DMS114 treated with DMSO at 0.1 percent for 48 hours (cell line): ENCODE data around the gene HOXB1.

Source experiments
- DNase-seq: peaks from one replicate; lab custom pipeline; 2025; ENCODE audit not compliant: unreplicated experiment; lab: John Stamatoyannopoulos, UW

Gene HOXB1

GRCh38 chr17:48567646-48568354, 37.0 kb upstream of the HOXB1 start:
- no peak for DNase-seq

- DNase-seq, result no peak
These were observed 36.4 kb upstream of the HOXB1 start for GRCh38 chr17:48567209-48567608.

- no peak for DNase-seq
These were observed 35.9 kb upstream of the HOXB1 start for GRCh38 chr17:48566717-48567116.

GRCh38 chr17:48565925-48566710, 35.3 kb upstream of the HOXB1 start:
- DNase-seq, result no peak

- DNase-seq, result no peak
These were observed 34.3 kb upstream of the HOXB1 start for GRCh38 chr17:48565022-48565554.

GRCh38 chr17:48564188-48565021, 33.6 kb upstream of the HOXB1 start:
- no peak for DNase-seq

- DNase-seq, result no peak
These were observed 33.0 kb upstream of the HOXB1 start for GRCh38 chr17:48563867-48564187.

GRCh38 chr17:48563385-48563838, 32.6 kb upstream of the HOXB1 start:
- DNase-seq, result no peak

GRCh38 chr17:48562934-48563333, 32.1 kb upstream of the HOXB1 start:
- DNase-seq, result no peak

- DNase-seq, result no peak
These were observed 31.3 kb upstream of the HOXB1 start for GRCh38 chr17:48561884-48562810.

GRCh38 chr17:48559840-48560817, 29.3 kb upstream of the HOXB1 start:
- no peak for DNase-seq

- no peak for DNase-seq
These were observed 28.5 kb upstream of the HOXB1 start for GRCh38 chr17:48559122-48559839.

GRCh38 chr17:48558831-48559121, 28.0 kb upstream of the HOXB1 start:
- no peak for DNase-seq

GRCh38 chr17:48558057-48558830, 27.4 kb upstream of the HOXB1 start:
- no peak for DNase-seq

GRCh38 chr17:48556576-48557401, 26.0 kb upstream of the HOXB1 start:
- DNase-seq, result no peak

GRCh38 chr17:48556229-48556575, 25.4 kb upstream of the HOXB1 start:
- no peak for DNase-seq
